ENCODE results near the gene CDH11.
A peak's percentile ranks its signal among the peaks of the same experiment; 100 is the strongest.

Gene CDH11

GRCh38 chr16:65023802-65024201 lies 98.1 kb downstream of the CDH11 start:
- no peak for TF ChIP-seq FOXP2 (optimal IDR thresholded peaks at IDR 0.05; ENCODE audit: borderline replicate concordance, extremely low read depth, extremely low read length, insufficient read depth)
- no peak for TF ChIP-seq TAF1 (IDR thresholded peaks at IDR 0.05; ENCODE audit: borderline replicate concordance, insufficient read depth, low read length)
- no peak for TF ChIP-seq POLR2AphosphoS5 (IDR thresholded peaks at IDR 0.05; ENCODE audit: low read depth, low read length)
- TF ChIP-seq REST (IDR thresholded peaks at IDR 0.05; ENCODE audit: insufficient read depth in 1 of 2, low read depth in 2 of 2, low read length in 2 of 2), result no peak
- TF ChIP-seq SIN3A (IDR thresholded peaks at IDR 0.05; ENCODE audit: borderline replicate concordance, insufficient read depth, low read length), result no peak

GRCh38 chr16:65021852-65022595 lies 99.8 kb downstream of the CDH11 start:
- no peak for TF ChIP-seq FOXP2 (optimal IDR thresholded peaks at IDR 0.05; ENCODE audit: borderline replicate concordance, extremely low read depth, extremely low read length, insufficient read depth)

GRCh38 chr16:65016754-65017153 lies 105.1 kb downstream of the CDH11 start:
- TF ChIP-seq REST (IDR thresholded peaks at IDR 0.05; ENCODE audit: insufficient read depth in 1 of 2, low read depth in 2 of 2, low read length in 2 of 2) (no peak), FOXP2 (optimal IDR thresholded peaks at IDR 0.05; ENCODE audit: borderline replicate concordance, extremely low read depth, extremely low read length, insufficient read depth) (no peak), POLR2AphosphoS5 (IDR thresholded peaks at IDR 0.05; ENCODE audit: low read depth, low read length) (no peak), TAF1 (IDR thresholded peaks at IDR 0.05; ENCODE audit: borderline replicate concordance, insufficient read depth, low read length) (no peak), SIN3A (IDR thresholded peaks at IDR 0.05; ENCODE audit: borderline replicate concordance, insufficient read depth, low read length) (no peak)

- TF ChIP-seq FOXP2 (optimal IDR thresholded peaks at IDR 0.05; ENCODE audit: borderline replicate concordance, extremely low read depth, extremely low read length, insufficient read depth), result no peak
- TF ChIP-seq POLR2AphosphoS5 (IDR thresholded peaks at IDR 0.05; ENCODE audit: low read depth, low read length), result no peak
- no peak for TF ChIP-seq TAF1 (IDR thresholded peaks at IDR 0.05; ENCODE audit: borderline replicate concordance, insufficient read depth, low read length)
- TF ChIP-seq SIN3A (IDR thresholded peaks at IDR 0.05; ENCODE audit: borderline replicate concordance, insufficient read depth, low read length), result no peak
- TF ChIP-seq REST (IDR thresholded peaks at IDR 0.05; ENCODE audit: insufficient read depth in 1 of 2, low read depth in 2 of 2, low read length in 2 of 2), result no peak
Observed at GRCh38 chr16:65015599-65015998, 106.3 kb downstream of the CDH11 start.

GRCh38 chr16:65012357-65012756 lies 109.5 kb downstream of the CDH11 start:
- TF ChIP-seq FOXP2 (optimal IDR thresholded peaks at IDR 0.05; ENCODE audit: borderline replicate concordance, extremely low read depth, extremely low read length, insufficient read depth), result no peak
- 0 out of 2 replicates have a peak, but pooled peaks have one; percentile 11 for TF ChIP-seq SIN3A (IDR thresholded peaks at IDR 0.05; ENCODE audit: borderline replicate concordance, insufficient read depth, low read length)

- TF ChIP-seq POLR2AphosphoS5 (IDR thresholded peaks at IDR 0.05; ENCODE audit: low read depth, low read length) (no peak), REST (IDR thresholded peaks at IDR 0.05; ENCODE audit: insufficient read depth in 1 of 2, low read depth in 2 of 2, low read length in 2 of 2) (no peak), FOXP2 (optimal IDR thresholded peaks at IDR 0.05; ENCODE audit: borderline replicate concordance, extremely low read depth, extremely low read length, insufficient read depth) (no peak), TAF1 (IDR thresholded peaks at IDR 0.05; ENCODE audit: borderline replicate concordance, insufficient read depth, low read length) (no peak), SIN3A (IDR thresholded peaks at IDR 0.05; ENCODE audit: borderline replicate concordance, insufficient read depth, low read length) (no peak)
Observed at GRCh38 chr16:65010125-65010524, 111.7 kb downstream of the CDH11 start.

All from PFSK-1 (cell line).